ENCODE results near the gene NKX1-1.
"Not testable (repeated sequence)": the region's sequence is repeated elsewhere in the genome, so short reads cannot be mapped to it uniquely, and the experiment has no call there.

NKX1-1 gene

GRCh38 chr4:1443688-1444172, 37.5 kb upstream of the NKX1-1 start:
- H3K4me3 Mint-ChIP-seq; DNase-seq (ENCODE audit: low spot score in 2 of 2); H3K36me3 Mint-ChIP-seq; H3K27me3 Mint-ChIP-seq; H3K27ac Mint-ChIP-seq; ATAC-seq (ENCODE audit: low read depth); H3K4me1 Mint-ChIP-seq; H3K9me3 Mint-ChIP-seq: not testable (repeated sequence)

- Mint-ChIP-seq H3K4me3 (no peak overlapping the region), H3K4me1 (no peaks in the 10 kb centered on the region), H3K27me3 (peaks cover 9% of the 10 kb centered on the region), H3K9me3 (no peaks in the 10 kb centered on the region), H3K27ac (no peak overlapping the region), H3K36me3 (no peaks in the 10 kb centered on the region)
- DNase-seq (ENCODE audit: low spot score in 2 of 2) (no peak), ATAC-seq (ENCODE audit: low read depth) (no peak)
Observed at GRCh38 chr4:1427010-1427409, 20.8 kb upstream of the NKX1-1 start.

GRCh38 chr4:1421657-1422056, 15.4 kb upstream of the NKX1-1 start:
- Mint-ChIP-seq H3K4me1 (no peaks in the 10 kb centered on the region), H3K36me3 (no peaks in the 10 kb centered on the region), H3K4me3 (no peak overlapping the region), H3K27me3 (peaks cover 12% of the 10 kb centered on the region), H3K9me3 (no peaks in the 10 kb centered on the region), H3K27ac (no peak overlapping the region)
- DNase-seq (ENCODE audit: low spot score in 2 of 2) (no peak), ATAC-seq (ENCODE audit: low read depth) (no peak)

DNA sequence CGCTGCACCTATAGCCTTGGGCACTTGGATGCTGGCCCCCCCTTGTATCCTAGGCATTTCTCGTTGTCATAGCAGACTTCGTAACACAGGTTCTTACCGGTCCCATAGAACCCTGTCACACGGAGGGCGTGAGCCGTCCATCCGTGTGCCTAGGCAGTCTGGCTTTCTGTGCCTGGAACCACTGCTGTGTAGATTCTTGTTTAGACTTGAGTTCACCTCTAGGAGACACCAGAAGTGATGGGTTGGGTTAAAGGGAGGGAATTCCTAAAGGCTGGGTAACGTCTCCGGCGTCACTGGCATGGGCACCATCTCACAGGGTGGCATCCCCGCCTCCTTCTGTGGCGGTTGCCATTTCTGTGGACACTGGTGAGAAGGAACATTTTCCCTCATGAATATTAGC, 13.5 kb upstream of the NKX1-1 start:
- Mint-ChIP-seq H3K27ac (no peak overlapping the region), H3K9me3 (no peaks in the 10 kb centered on the region), H3K27me3 (peaks cover 14% of the 10 kb centered on the region), H3K4me1 (no peaks in the 10 kb centered on the region), H3K4me3 (no peak overlapping the region), H3K36me3 (no peaks in the 10 kb centered on the region)
- ATAC-seq (ENCODE audit: low read depth): no peak
- no peak for DNase-seq (ENCODE audit: low spot score in 2 of 2)

GRCh38 chr4:1418494-1419285, 12.4 kb upstream of the NKX1-1 start:
- Mint-ChIP-seq H3K27ac (no peak overlapping the region), H3K27me3 (peaks cover 14% of the 10 kb centered on the region)

GRCh38 chr4:1417522-1418390, 11.5 kb upstream of the NKX1-1 start:
- no peak for DNase-seq (ENCODE audit: low spot score in 2 of 2)
- no peak for ATAC-seq (ENCODE audit: low read depth)
- Mint-ChIP-seq H3K27ac (no peak overlapping the region), H3K27me3 (peaks cover 16% of the 10 kb centered on the region), H3K4me3 (no peak overlapping the region), H3K36me3 (no peaks in the 10 kb centered on the region), H3K4me1 (no peaks in the 10 kb centered on the region), H3K9me3 (no peaks in the 10 kb centered on the region)

More at GRCh38 chr4:1418494-1419285, 12.4 kb upstream of the NKX1-1 start:
- no peaks in the 10 kb centered on the region for H3K4me1 Mint-ChIP-seq
- no peak overlapping the region for H3K4me3 Mint-ChIP-seq
- no peaks in the 10 kb centered on the region for H3K9me3 Mint-ChIP-seq
- DNase-seq (ENCODE audit: low spot score in 2 of 2) (no peak), ATAC-seq (ENCODE audit: low read depth) (no peak)
- no peaks in the 10 kb centered on the region for H3K36me3 Mint-ChIP-seq

DNA sequence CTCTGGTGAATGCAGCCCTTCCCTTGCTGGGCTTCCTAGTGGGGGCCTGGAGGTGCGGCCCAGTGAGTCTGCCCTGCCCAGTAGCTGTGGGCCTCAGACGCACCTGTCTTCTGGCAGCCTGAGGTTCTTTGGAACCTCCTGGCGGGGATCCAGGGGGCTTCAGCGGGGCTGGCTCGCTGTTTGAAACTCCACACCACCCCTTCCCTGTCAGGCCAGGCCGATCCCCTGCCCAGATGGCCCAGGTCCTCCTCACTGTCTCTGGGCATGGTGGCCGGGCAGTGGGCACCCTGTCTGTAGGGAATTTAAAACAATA, 10.7 kb upstream of the NKX1-1 start:
- Mint-ChIP-seq H3K9me3 (no peaks in the 10 kb centered on the region), H3K27me3 (peaks cover 16% of the 10 kb centered on the region), H3K36me3 (no peaks in the 10 kb centered on the region), H3K4me1 (no peaks in the 10 kb centered on the region), H3K27ac (no peak overlapping the region), H3K4me3 (no peak overlapping the region)
- ATAC-seq (ENCODE audit: low read depth): no peak
- DNase-seq (ENCODE audit: low spot score in 2 of 2): no peak

DNA sequence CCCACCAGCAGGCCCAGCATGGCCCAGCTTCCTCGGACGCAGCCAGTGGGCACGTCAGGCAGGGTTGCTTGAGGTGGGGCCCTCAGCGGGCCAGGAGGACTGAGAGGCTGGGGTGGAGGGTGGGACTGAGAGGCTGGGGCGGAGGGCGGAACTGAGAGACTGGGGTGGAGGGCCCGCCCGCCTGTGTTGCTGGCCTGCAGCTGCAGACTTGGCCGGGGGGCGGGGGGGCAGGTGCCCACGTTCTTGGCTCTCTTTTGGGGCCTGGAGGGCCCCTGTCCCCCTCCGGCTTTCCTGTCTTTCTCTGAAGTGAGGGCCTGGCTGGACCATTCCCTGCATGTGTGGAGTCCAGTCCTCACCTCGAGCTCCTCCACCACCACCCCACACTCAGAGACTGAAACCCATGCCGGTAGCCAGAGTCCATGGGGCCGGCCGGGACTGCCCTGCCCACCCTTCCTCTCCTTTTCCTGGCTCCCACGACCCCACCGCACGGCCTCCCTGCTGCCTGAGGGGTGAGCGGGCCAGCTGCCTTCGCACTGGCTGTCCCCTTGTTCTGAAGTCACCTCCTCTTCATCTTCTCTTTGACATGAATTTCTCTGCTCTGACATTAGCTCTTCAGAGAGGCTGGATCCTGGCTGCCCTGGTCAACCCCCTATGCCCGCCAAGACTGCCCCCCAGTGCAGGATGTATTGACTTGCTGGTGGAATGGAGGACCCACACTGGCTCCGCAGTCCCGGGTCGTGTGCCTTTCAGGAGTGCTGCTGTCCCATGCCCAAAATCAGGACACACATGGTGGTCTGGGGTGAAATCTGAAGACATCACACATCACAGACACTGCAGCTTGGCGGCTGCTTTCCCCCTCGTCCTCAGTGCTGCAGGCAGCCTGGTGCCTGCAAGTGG, 10.1 kb upstream of the NKX1-1 start:
- Mint-ChIP-seq H3K9me3 (no peaks in the 10 kb centered on the region), H3K27ac (no peak overlapping the region), H3K4me3 (no peak overlapping the region), H3K27me3 (peaks cover 21% of the 10 kb centered on the region), H3K4me1 (no peaks in the 10 kb centered on the region), H3K36me3 (no peaks in the 10 kb centered on the region)
- ATAC-seq (ENCODE audit: low read depth) (no peak), DNase-seq (ENCODE audit: low spot score in 2 of 2) (no peak)

- Mint-ChIP-seq H3K27me3 (peaks cover 23% of the 10 kb centered on the region), H3K9me3 (no peaks in the 10 kb centered on the region), H3K4me3 (no peak overlapping the region), H3K36me3 (no peaks in the 10 kb centered on the region), H3K27ac (no peak overlapping the region), H3K4me1 (no peaks in the 10 kb centered on the region)
- ATAC-seq (ENCODE audit: low read depth) (no peak), DNase-seq (ENCODE audit: low spot score in 2 of 2) (no peak)
Observed at GRCh38 chr4:1415681-1415981, 9.4 kb upstream of the NKX1-1 start.

- no peak for ATAC-seq (ENCODE audit: low read depth)
- H3K27me3 Mint-ChIP-seq: peaks cover 25% of the 10 kb centered on the region
- no peak overlapping the region for H3K4me3 Mint-ChIP-seq
- H3K36me3 Mint-ChIP-seq: no peaks in the 10 kb centered on the region
- no peak for DNase-seq (ENCODE audit: low spot score in 2 of 2)
- H3K9me3 Mint-ChIP-seq: no peaks in the 10 kb centered on the region
- H3K4me1 Mint-ChIP-seq: no peaks in the 10 kb centered on the region
- H3K27ac Mint-ChIP-seq: no peak overlapping the region
Observed at GRCh38 chr4:1414831-1415680, 8.8 kb upstream of the NKX1-1 start.

GRCh38 chr4:1413687-1414479, 7.6 kb upstream of the NKX1-1 start:
- no peaks in the 10 kb centered on the region for H3K4me1 Mint-ChIP-seq
- DNase-seq (ENCODE audit: low spot score in 2 of 2) (no peak), ATAC-seq (ENCODE audit: low read depth) (no peak)
- no peaks in the 10 kb centered on the region for H3K36me3 Mint-ChIP-seq
- H3K4me3 Mint-ChIP-seq: no peak overlapping the region
- no peak overlapping the region for H3K27ac Mint-ChIP-seq
- H3K27me3 Mint-ChIP-seq: peaks cover 26% of the 10 kb centered on the region
- H3K9me3 Mint-ChIP-seq: no peaks in the 10 kb centered on the region

GRCh38 chr4:1413204-1413663, 7.0 kb upstream of the NKX1-1 start:
- Mint-ChIP-seq H3K27me3 (peaks cover 33% of the 10 kb centered on the region), H3K27ac (no peak overlapping the region), H3K9me3 (no peaks in the 10 kb centered on the region), H3K4me3 (no peak overlapping the region), H3K36me3 (no peaks in the 10 kb centered on the region), H3K4me1 (no peaks in the 10 kb centered on the region)
- DNase-seq (ENCODE audit: low spot score in 2 of 2): no peak
- no peak for ATAC-seq (ENCODE audit: low read depth)
